Endothelial cell of umbilical vein (primary cell): ENCODE results near the gene ULK2. TPM values are rescaled to one million over a fixed set of nuclear protein-coding genes. Genes with fewer than 3 reads are reported as not detected.

ENCODE experiments used
- BruUV-seq: library from RNA; stranded (reverse); fragments of 400-500 nt; replicated peaks from 2 replicates; lab custom pipeline; 2021; lab: Mats Ljungman, UMichigan
- CTCF ChIA-PET: fragments of 300-600, 350-600 bp; sonication (Branson Sonifier 250); formaldehyde crosslinking; loops from one replicate; lab custom pipeline; 2021; ENCODE audit warnings: antibody characterized with exemption, inconsistent platforms; lab: Charles Lee
- POLR2A ChIA-PET: fragments of 300-600, 350-600 bp; sonication (Branson Sonifier 250); formaldehyde crosslinking; loops from one replicate; lab custom pipeline; 2021; ENCODE audit warnings: antibody characterized with exemption, inconsistent platforms; lab: Charles Lee
- DNase-seq: peaks from one replicate; pipeline ENCODE4 v3.0.0-alpha.2; 2011; ENCODE audit warnings: low read depth, low spot score
- FAIRE-seq: peaks from 2 replicates; lab custom pipeline; 2011; peaks lifted over from hg19 to GRCh38; lab: Jason Lieb, UNC
- H2AFZ ChIP-seq: 2 replicates; pipeline ENCODE4 v1.6.0; 2012; ENCODE audit warnings: low read depth, low read length, control low read depth, inconsistent platforms
- H3K27ac ChIP-seq: 2 replicates; pipeline ENCODE4 v1.5.1; 2011; ENCODE audit warnings: low read depth, mild to moderate bottlenecking, control low read depth, low read length, moderate library complexity; ENCODE audit not compliant: insufficient read depth
- H3K27me3 ChIP-seq, 2 experiments: 2 replicates each; pipeline versions ENCODE4 v1.6.0 to v1.6.1; 2011; ENCODE audit warnings: low read length in 2 of 2, mixed read lengths in 1 of 2; ENCODE audit not compliant: control insufficient read depth in 2 of 2, insufficient read depth in 2 of 2
- H3K36me3 ChIP-seq, 2 experiments: 2 replicates in 1 of 2; 3 replicates in 1 of 2; pipeline ENCODE4 v1.5.1; 2011; ENCODE audit warnings: low read length in 2 of 2, mild to moderate bottlenecking in 1 of 2, moderate library complexity in 1 of 2; ENCODE audit not compliant: control insufficient read depth in 2 of 2, insufficient read depth in 2 of 2; ENCODE audit errors: extremely low read depth in 1 of 2
- H3K4me1 ChIP-seq: 3 replicates; pipeline ENCODE4 v1.5.1; 2011; ENCODE audit warnings: mild to moderate bottlenecking, low read length; ENCODE audit not compliant: control insufficient read depth, insufficient read depth; ENCODE audit errors: extremely low read depth
- H3K4me2 ChIP-seq: 2 replicates; pipeline ENCODE4 v1.6.1; 2011; ENCODE audit warnings: low read length, control low read depth, mixed read lengths; ENCODE audit not compliant: insufficient read depth
- H3K4me3 ChIP-seq, 3 experiments: fragments of 200-600 bp in 1 of 3; sonication (generic), shearing (Covaris generic) in 1 of 3; replicated peaks in 1 of 3; 2 replicates each; pipeline ENCODE4 v1.5.1; 2011 to 2016; ENCODE audit warnings: control low read depth in 3 of 3, low read length in 3 of 3, mild to moderate bottlenecking in 2 of 3, inconsistent platforms in 1 of 3, low read depth in 1 of 3, moderate library complexity in 1 of 3; ENCODE audit not compliant: insufficient read depth in 1 of 3
- H3K79me2 ChIP-seq: 2 replicates; pipeline ENCODE4 v1.6.0; 2012; ENCODE audit warnings: low read length, inconsistent platforms; ENCODE audit not compliant: control insufficient read depth, insufficient read depth
- H3K9ac ChIP-seq: replicated peaks from 2 replicates; pipeline ENCODE3; 2011; ENCODE audit warnings: low read length, control low read depth; ENCODE audit not compliant: insufficient read depth; ENCODE audit errors: extremely low read depth
- H3K9me1 ChIP-seq: replicated peaks from 3 replicates; pipeline ENCODE4 v1.6.0; 2011; ENCODE audit warnings: mild to moderate bottlenecking, low read length; ENCODE audit not compliant: control insufficient read depth, insufficient read depth; ENCODE audit errors: extremely low read depth
- H3K9me3 ChIP-seq: replicated peaks from 2 replicates; pipeline ENCODE4 v1.5.1; 2012; ENCODE audit warnings: low read length, inconsistent platforms; ENCODE audit not compliant: control insufficient read depth, insufficient read depth
- H4K20me1 ChIP-seq: replicated peaks from 2 replicates; pipeline ENCODE3; 2011; ENCODE audit warnings: mild to moderate bottlenecking, low read length; ENCODE audit not compliant: control insufficient read depth, insufficient read depth; ENCODE audit errors: extremely low read depth
- FOS ChIP-seq: IDR thresholded peaks from 2 replicates; pipeline ENCODE4 v1.6.1; 2011; ENCODE audit warnings: mild to moderate bottlenecking, low read length, moderate library complexity, borderline replicate concordance; ENCODE audit not compliant: insufficient read depth
- POLR2AphosphoS5 ChIP-seq: IDR thresholded peaks from 2 replicates; pipeline ENCODE4 v1.6.1; 2012; ENCODE audit warnings: low read depth, mild to moderate bottlenecking, control low read depth, low read length, moderate library complexity; ENCODE audit not compliant: insufficient read depth
- dilution Hi-C: fragments of 300-500 bp; cut with MboI; formaldehyde crosslinking; loops from one replicate; pipeline ENCODE4 v1.15.0; 2019; ENCODE audit warnings: low sequenced_read_pairs; ENCODE audit not compliant: extremely low pct_ligation_motif_present
- intact Hi-C: fragments of 100-400 bp; cut with micrococcal nuclease; formaldehyde crosslinking; loops from one replicate; pipeline ENCODE4 v1.10.0; 2022
- polyA plus RNA-seq, 4 experiments: library from polyadenylated mRNA; depleted of rRNA in 3 of 4; stranded (reverse) in 3 of 4; unstranded in 1 of 4; fragments of >200 nt; gene quantifications; 2 replicates each; pipeline versions ENCODE4 v1.2.1 to v1.2.3, GENCODE V29; 2011 to 2012; ENCODE audit warnings: missing spikeins in 1 of 4
- total RNA-seq: library from RNA; stranded (reverse); gene quantifications from 2 replicates; pipeline ENCODE4 v1.2.3, GENCODE V29; 2021
- TF ChIP-seq, protein P1 (sequence below), 2 donors: IDR thresholded peaks; 1 replicate in 1 of 2; 2 replicates in 1 of 2; pipeline ENCODE4 v1.5.1; 2011; ENCODE audit warnings: low read length in 2 of 2, mild to moderate bottlenecking in 2 of 2, moderate library complexity in 2 of 2, control low read depth in 1 of 2, inconsistent platforms in 1 of 2, low read depth in 1 of 2; ENCODE audit not compliant: insufficient read depth in 1 of 2; ENCODE audit errors: extremely low read depth in 1 of 2

Gene ULK2
- total and polyA plus RNA-seq, 2 donors (not counting 3 experiments of a cell fraction or from before 2014, with no cell fraction given) = 19.3 to 26.7 TPM

DNA sequence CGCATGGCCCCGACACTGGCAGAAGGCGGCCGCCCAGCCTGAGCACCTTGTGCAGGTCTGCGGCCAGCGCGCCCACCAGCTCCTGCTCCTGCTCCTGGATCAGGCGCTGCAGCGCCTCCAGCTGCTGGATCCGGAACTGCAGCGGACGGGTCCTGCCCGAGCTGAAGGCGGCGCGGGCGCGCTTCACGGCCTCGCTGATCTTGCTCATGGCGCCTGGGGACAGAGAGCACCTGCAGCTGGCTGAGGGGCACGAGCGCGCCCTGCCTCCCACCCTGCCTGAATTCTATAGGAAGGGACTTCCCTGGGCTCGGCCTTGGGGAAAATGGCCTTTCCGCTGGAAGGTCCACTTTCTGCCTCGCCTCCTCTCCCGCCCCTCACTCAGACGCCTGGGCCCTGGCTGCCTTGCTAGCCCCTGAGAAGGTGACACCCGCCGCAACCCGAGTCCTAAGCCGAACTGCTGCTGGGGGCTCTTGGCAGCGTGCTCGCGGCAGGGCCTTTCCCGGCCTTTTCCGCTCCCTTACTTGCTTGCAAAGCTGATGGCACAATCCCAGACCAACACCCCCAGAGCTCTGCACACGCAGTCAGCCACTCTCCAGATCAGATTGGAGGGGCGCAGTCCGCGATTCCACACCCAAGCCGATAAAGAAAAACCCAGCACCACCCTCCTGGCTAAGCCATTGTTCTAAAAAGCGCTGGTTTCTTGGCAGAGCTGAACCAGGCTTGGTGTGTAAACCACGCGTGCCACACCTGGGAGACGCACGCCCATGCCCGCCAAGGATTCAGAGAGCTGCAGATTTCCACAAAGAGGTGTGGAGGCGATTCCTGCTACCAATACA is 122.6 kb downstream of the ULK2 start:
- Histone ChIP-seq H3K27me3 (no peaks in the 10 kb centered on the region), H3K4me2 (peak overlapping the region; percentile 40), H3K9me1 (no peaks in the 10 kb centered on the region), H3K9me3 (no peaks in the 10 kb centered on the region), H4K20me1 (no peaks in the 10 kb centered on the region), H2AFZ (peak overlapping the region; percentile 99), H3K9ac (no peak overlapping the region), H3K4me3 (peak overlapping the region in 1 of 3 experiments; percentile 37), H3K36me3 (no peaks in the 10 kb centered on the region), H3K79me2 (no peaks in the 10 kb centered on the region), H3K27ac (no peak overlapping the region), H3K4me1 (peaks cover 5% of the 10 kb centered on the region)
- FAIRE-seq = peak; percentile 92
- DNase-seq = peak; percentile 84
- intact Hi-C loops = loop anchor here (2.0 kb wide), 1 partner anchor 96 kb away; the partner anchor contains the start of gene ALDH3A2
- ChIA-PET CTCF (interaction anchor here (0.6 to 4.5 kb wide), 32 partner anchors 10 to 382 kb away, joined by 3 to 100 read pairs (median 3); partner anchors contain the start of genes ALDH3A2, B9D1 and MAPK7), POLR2A (interaction anchor here (1.1 kb wide), 1 partner anchor 17 kb away, joined by 6 read pairs; no protein-coding TSS in a partner anchor)
- TF ChIP-seq FOS (no peak), POLR2AphosphoS5 (peak; percentile 40)
- TF ChIP-seq, protein P1, sequence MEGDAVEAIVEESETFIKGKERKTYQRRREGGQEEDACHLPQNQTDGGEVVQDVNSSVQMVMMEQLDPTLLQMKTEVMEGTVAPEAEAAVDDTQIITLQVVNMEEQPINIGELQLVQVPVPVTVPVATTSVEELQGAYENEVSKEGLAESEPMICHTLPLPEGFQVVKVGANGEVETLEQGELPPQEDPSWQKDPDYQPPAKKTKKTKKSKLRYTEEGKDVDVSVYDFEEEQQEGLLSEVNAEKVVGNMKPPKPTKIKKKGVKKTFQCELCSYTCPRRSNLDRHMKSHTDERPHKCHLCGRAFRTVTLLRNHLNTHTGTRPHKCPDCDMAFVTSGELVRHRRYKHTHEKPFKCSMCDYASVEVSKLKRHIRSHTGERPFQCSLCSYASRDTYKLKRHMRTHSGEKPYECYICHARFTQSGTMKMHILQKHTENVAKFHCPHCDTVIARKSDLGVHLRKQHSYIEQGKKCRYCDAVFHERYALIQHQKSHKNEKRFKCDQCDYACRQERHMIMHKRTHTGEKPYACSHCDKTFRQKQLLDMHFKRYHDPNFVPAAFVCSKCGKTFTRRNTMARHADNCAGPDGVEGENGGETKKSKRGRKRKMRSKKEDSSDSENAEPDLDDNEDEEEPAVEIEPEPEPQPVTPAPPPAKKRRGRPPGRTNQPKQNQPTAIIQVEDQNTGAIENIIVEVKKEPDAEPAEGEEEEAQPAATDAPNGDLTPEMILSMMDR (IDR thresholded peaks at IDR 0.05; ENCODE audit: extremely low read depth in 1 of 2, insufficient read depth in 1 of 2, low read depth in 1 of 2, low read length in 2 of 2) = peak; percentile 90 to 99
- no TSS peak for BruUV-seq
- dilution Hi-C loops = no loop called here
